ENCODE data around the gene INPP4B.

The INPP4B gene

DNA sequence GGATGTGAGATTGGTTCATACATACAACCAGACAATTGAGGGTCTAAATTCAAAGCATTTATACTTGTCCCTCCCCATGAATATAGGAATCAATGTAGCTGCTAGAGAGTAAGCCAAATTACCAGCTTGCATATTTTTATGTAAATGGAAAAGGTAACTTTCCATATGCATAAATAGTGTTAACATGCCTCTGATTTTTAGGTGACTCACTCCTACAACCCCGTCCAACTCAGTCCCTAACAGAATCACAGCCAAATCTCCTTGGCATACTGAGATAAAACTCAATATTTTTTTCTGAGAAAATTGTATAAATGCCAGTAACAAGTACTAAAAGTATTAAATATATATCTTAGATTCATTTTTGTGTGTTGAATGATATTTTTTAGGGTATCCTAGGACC is 67.2 kb downstream of the INPP4B start:
- Histone ChIP-seq H3K4me3 (IDR thresholded peaks at IDR 0.05; ENCODE audit: insufficient read depth, low read depth, low read length) (no peak overlapping the region), H3K4me2 (no peak overlapping the region)
- TF ChIP-seq, protein P1, sequence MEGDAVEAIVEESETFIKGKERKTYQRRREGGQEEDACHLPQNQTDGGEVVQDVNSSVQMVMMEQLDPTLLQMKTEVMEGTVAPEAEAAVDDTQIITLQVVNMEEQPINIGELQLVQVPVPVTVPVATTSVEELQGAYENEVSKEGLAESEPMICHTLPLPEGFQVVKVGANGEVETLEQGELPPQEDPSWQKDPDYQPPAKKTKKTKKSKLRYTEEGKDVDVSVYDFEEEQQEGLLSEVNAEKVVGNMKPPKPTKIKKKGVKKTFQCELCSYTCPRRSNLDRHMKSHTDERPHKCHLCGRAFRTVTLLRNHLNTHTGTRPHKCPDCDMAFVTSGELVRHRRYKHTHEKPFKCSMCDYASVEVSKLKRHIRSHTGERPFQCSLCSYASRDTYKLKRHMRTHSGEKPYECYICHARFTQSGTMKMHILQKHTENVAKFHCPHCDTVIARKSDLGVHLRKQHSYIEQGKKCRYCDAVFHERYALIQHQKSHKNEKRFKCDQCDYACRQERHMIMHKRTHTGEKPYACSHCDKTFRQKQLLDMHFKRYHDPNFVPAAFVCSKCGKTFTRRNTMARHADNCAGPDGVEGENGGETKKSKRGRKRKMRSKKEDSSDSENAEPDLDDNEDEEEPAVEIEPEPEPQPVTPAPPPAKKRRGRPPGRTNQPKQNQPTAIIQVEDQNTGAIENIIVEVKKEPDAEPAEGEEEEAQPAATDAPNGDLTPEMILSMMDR (conservative IDR thresholded peaks at IDR 0.05; ENCODE audit: low read depth, low read length): no peak

DNA sequence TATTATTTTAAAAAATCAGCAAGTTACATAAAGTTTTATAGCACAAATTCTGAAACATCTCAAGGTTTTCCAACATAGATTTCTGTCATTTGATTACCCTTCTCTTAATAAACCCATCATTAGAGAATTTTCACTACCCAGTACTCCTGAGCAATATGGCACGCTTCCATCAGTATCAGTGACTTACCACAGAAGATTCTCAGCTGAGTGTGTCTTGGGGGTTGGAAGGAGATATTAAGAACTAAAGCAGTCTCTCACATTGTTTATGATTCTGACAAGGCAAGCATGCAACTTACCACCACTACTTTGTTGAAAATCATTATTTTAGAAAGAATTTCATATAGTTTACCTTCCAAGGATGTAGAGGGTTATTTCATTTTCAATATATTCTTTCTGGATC is 67.7 kb downstream of the INPP4B start:
- TF ChIP-seq, protein P1 (conservative IDR thresholded peaks at IDR 0.05; ENCODE audit: low read depth, low read length): no peak
- no peaks in the 10 kb centered on the region for H3K4me1 ChIP-seq (ENCODE audit: low read depth, poor library complexity, severe bottlenecking)
- H3K4me2 ChIP-seq: no peak overlapping the region
- no peaks in the 10 kb centered on the region for H4K20me1 ChIP-seq (ENCODE audit: insufficient read depth)
- H3K9ac ChIP-seq: no peak overlapping the region
- H3K27me3 ChIP-seq (ENCODE audit: insufficient read depth, low read depth): no peaks in the 10 kb centered on the region
- no peak overlapping the region for H3K4me3 ChIP-seq (IDR thresholded peaks at IDR 0.05; ENCODE audit: insufficient read depth, low read depth, low read length)
- no peaks in the 10 kb centered on the region for H3K79me2 ChIP-seq (ENCODE audit: insufficient read depth, low read depth)
- no peaks in the 10 kb centered on the region for H3K36me3 ChIP-seq (ENCODE audit: insufficient read depth)
- no peak overlapping the region for H3K27ac ChIP-seq
- no peak overlapping the region for H2AFZ ChIP-seq (ENCODE audit: low read depth)

More for the DNA sequence above, 67.2 kb downstream of the INPP4B start:
- no peaks in the 10 kb centered on the region for H4K20me1 ChIP-seq (ENCODE audit: insufficient read depth)
- H3K79me2 ChIP-seq (ENCODE audit: insufficient read depth, low read depth): no peaks in the 10 kb centered on the region
- no peaks in the 10 kb centered on the region for H3K27me3 ChIP-seq (ENCODE audit: insufficient read depth, low read depth)
- no peak overlapping the region for H3K9ac ChIP-seq
- no peak overlapping the region for H2AFZ ChIP-seq (ENCODE audit: low read depth)
- no peaks in the 10 kb centered on the region for H3K36me3 ChIP-seq (ENCODE audit: insufficient read depth)
- no peak overlapping the region for H3K27ac ChIP-seq
- H3K4me1 ChIP-seq (ENCODE audit: low read depth, poor library complexity, severe bottlenecking): no peaks in the 10 kb centered on the region

DNA sequence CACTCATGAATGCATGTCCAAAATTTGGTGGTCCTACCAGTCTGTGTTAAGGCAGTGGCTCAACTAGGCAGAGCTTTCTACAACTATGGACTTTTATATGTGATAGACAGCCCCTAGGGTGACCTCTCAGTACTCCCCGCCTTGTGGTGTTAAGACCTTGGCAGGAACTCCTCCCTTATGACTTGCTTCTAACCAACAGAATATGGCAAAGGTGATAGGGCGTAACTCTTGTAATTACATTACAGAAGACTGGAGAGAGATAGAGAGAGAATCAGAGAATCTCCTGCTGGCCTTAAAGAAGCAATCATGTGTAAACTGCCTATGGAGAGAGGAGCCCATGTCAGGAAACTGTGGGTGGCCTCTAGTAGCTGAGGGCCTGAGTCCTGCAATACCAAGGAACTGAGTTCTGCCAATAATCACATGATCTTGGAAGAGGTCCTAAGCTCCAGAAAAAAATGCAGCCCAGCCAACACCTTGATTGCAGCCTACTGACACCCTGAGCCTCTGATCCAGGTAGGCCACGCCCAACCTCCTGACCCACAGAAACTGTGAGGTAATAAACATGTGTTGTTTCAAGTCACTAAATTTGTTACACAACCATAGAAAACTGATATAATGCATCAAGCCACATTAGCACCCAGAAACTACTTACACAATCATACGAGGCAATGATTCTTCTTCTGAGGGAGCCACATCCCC is 68.9 kb downstream of the INPP4B start:
- Histone ChIP-seq H3K27me3 (ENCODE audit: insufficient read depth, low read depth) (no peaks in the 10 kb centered on the region), H3K4me1 (ENCODE audit: low read depth, poor library complexity, severe bottlenecking) (no peaks in the 10 kb centered on the region), H4K20me1 (ENCODE audit: insufficient read depth) (no peaks in the 10 kb centered on the region), H3K4me2 (no peak overlapping the region), H3K4me3 (IDR thresholded peaks at IDR 0.05; ENCODE audit: insufficient read depth, low read depth, low read length) (no peak overlapping the region), H3K79me2 (ENCODE audit: insufficient read depth, low read depth) (no peaks in the 10 kb centered on the region), H3K9ac (no peak overlapping the region), H3K27ac (no peak overlapping the region), H3K36me3 (ENCODE audit: insufficient read depth) (no peaks in the 10 kb centered on the region), H2AFZ (ENCODE audit: low read depth) (no peak overlapping the region)
- TF ChIP-seq, protein P1 (conservative IDR thresholded peaks at IDR 0.05; ENCODE audit: low read depth, low read length): no peak

DNA sequence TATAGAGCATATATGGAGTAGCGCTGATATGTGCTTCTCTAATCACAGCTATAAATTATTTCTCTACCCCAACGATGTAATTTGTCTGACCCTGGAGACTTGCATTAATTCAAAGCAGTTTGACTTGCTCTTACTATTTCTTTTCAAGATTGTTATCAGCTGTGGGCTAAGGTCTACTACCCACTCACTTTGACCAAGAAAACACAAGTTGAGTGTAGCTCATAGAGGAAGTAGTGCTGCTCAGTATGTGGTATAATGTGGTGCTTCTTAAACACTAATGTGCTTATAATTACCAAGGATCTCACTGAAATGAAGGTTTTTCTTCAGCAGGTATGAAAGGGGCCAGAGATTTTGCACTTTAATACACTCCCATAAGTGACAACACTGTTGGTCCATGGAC is 70.1 kb downstream of the INPP4B start:
- Histone ChIP-seq H3K27ac (no peak overlapping the region), H3K27me3 (ENCODE audit: insufficient read depth, low read depth) (no peaks in the 10 kb centered on the region)

More for the DNA sequence above, 70.1 kb downstream of the INPP4B start:
- no peaks in the 10 kb centered on the region for H3K79me2 ChIP-seq (ENCODE audit: insufficient read depth, low read depth)
- H3K36me3 ChIP-seq (ENCODE audit: insufficient read depth): no peaks in the 10 kb centered on the region
- TF ChIP-seq, protein P1 (conservative IDR thresholded peaks at IDR 0.05; ENCODE audit: low read depth, low read length): no peak
- no peak overlapping the region for H3K4me3 ChIP-seq (IDR thresholded peaks at IDR 0.05; ENCODE audit: insufficient read depth, low read depth, low read length)
- H3K4me2 ChIP-seq: no peak overlapping the region
- no peak overlapping the region for H2AFZ ChIP-seq (ENCODE audit: low read depth)
- H3K9ac ChIP-seq: no peak overlapping the region
- H3K4me1 ChIP-seq (ENCODE audit: low read depth, poor library complexity, severe bottlenecking): no peaks in the 10 kb centered on the region
- H4K20me1 ChIP-seq (ENCODE audit: insufficient read depth): no peaks in the 10 kb centered on the region

Measured in KMS-11 (cell line).